Measurements from ENCODE around the gene ERBB4. TPM values are rescaled to one million over a fixed set of nuclear protein-coding genes. Genes with fewer than 3 reads are reported as not detected.

Gene ERBB4
- total RNA-seq, 2 donors from 2014 or later, result 1.0 to 32.8 TPM

- Histone ChIP-seq H3K27me3 (replicated peaks; ENCODE audit: insufficient read depth) (no peaks in the 10 kb centered on the region), H3K27ac (no peak overlapping the region), H3K4me3 (no peak overlapping the region), H3K36me3 (no peaks in the 10 kb centered on the region), H3K9me3 (no peaks in the 10 kb centered on the region), H3K4me1 (replicated peaks) (no peaks in the 10 kb centered on the region)
- TF ChIP-seq POLR2AphosphoS5 (IDR thresholded peaks at IDR 0.05) (no peak), CTCF (IDR thresholded peaks at IDR 0.05) (no peak), POLR2A (IDR thresholded peaks at IDR 0.05) (no peak)
- intact Hi-C loops (cut with DNase I), result no loop called here
- no peak for DNase-seq (ENCODE audit: low spot score)
- 62% methylated on average over 1 of the region's 1 CpG for WGBS
Measured at GRCh38 chr2:212530373-212530772, 8.2 kb downstream of the ERBB4 start.

- H3K9me3 ChIP-seq, result no peaks in the 10 kb centered on the region
- intact Hi-C loops (cut with DNase I), result no loop called here
- no peaks in the 10 kb centered on the region for H3K4me1 ChIP-seq (replicated peaks)
- no peak overlapping the region for H3K27ac ChIP-seq
- no peaks in the 10 kb centered on the region for H3K36me3 ChIP-seq
- TF ChIP-seq CTCF (IDR thresholded peaks at IDR 0.05), result no peak
- 69% methylated on average over 6 of the region's 6 CpGs for WGBS
- no peaks in the 10 kb centered on the region for H3K27me3 ChIP-seq (replicated peaks; ENCODE audit: insufficient read depth)
- no peak overlapping the region for H3K4me3 ChIP-seq
- DNase-seq (ENCODE audit: low spot score), result no peak
Measured at GRCh38 chr2:212528106-212528856, 10.3 kb downstream of the ERBB4 start.

- no peak overlapping the region for H3K27ac ChIP-seq
- no peaks in the 10 kb centered on the region for H3K27me3 ChIP-seq (replicated peaks; ENCODE audit: insufficient read depth)
- no peak overlapping the region for H3K4me3 ChIP-seq
- H3K4me1 ChIP-seq (replicated peaks), result no peaks in the 10 kb centered on the region
- H3K36me3 ChIP-seq, result no peaks in the 10 kb centered on the region
- 86% methylated on average over 1 of the region's 1 CpG for WGBS
- DNase-seq (ENCODE audit: low spot score), result no peak
- H3K9me3 ChIP-seq, result no peaks in the 10 kb centered on the region
- no peak for TF ChIP-seq CTCF (IDR thresholded peaks at IDR 0.05)
- no peak for TF ChIP-seq POLR2A (IDR thresholded peaks at IDR 0.05)
- TF ChIP-seq POLR2AphosphoS5 (IDR thresholded peaks at IDR 0.05), result no peak
- intact Hi-C loops (cut with DNase I), result no loop called here
Measured at GRCh38 chr2:212526059-212526458, 12.5 kb downstream of the ERBB4 start.

GRCh38 chr2:212523756-212524155 is 14.8 kb downstream of the ERBB4 start:
- Histone ChIP-seq H3K4me3 (no peak overlapping the region), H3K36me3 (no peaks in the 10 kb centered on the region), H3K27me3 (replicated peaks; ENCODE audit: insufficient read depth) (no peaks in the 10 kb centered on the region), H3K4me1 (replicated peaks) (no peaks in the 10 kb centered on the region), H3K27ac (no peak overlapping the region), H3K9me3 (no peaks in the 10 kb centered on the region)
- intact Hi-C loops (cut with DNase I), result no loop called here
- no peak for TF ChIP-seq POLR2A (IDR thresholded peaks at IDR 0.05)
- TF ChIP-seq POLR2AphosphoS5 (IDR thresholded peaks at IDR 0.05), result no peak
- no peak for TF ChIP-seq CTCF (IDR thresholded peaks at IDR 0.05)
- no peak for DNase-seq (ENCODE audit: low spot score)
- WGBS, result 69% methylated on average over 2 of the region's 2 CpGs

- Histone ChIP-seq H3K27ac (no peak overlapping the region), H3K9me3 (no peaks in the 10 kb centered on the region), H3K4me3 (no peak overlapping the region), H3K27me3 (replicated peaks; ENCODE audit: insufficient read depth) (no peaks in the 10 kb centered on the region), H3K36me3 (no peaks in the 10 kb centered on the region), H3K4me1 (replicated peaks) (no peaks in the 10 kb centered on the region)
- DNase-seq (ENCODE audit: low spot score), result no peak
- intact Hi-C loops (cut with DNase I), result no loop called here
- TF ChIP-seq POLR2A (IDR thresholded peaks at IDR 0.05) (no peak), CTCF (IDR thresholded peaks at IDR 0.05) (peak in 1 of 4 experiments; percentile 4)
- WGBS, result 42% methylated on average over 2 of the region's 2 CpGs
Measured at GRCh38 chr2:212520340-212520739, 18.3 kb downstream of the ERBB4 start.

All from prostate gland (tissue), 2 donors.